ENCODE measurements around the gene CD8B. TPM values are rescaled to one million over a fixed set of nuclear protein-coding genes. Genes with fewer than 3 reads are reported as not detected.

CD8B gene
- total RNA-seq, 6 experiments from 2014 or later, result 0.25 to 0.68 (median 0.27) TPM; not detected in 3

DNA sequence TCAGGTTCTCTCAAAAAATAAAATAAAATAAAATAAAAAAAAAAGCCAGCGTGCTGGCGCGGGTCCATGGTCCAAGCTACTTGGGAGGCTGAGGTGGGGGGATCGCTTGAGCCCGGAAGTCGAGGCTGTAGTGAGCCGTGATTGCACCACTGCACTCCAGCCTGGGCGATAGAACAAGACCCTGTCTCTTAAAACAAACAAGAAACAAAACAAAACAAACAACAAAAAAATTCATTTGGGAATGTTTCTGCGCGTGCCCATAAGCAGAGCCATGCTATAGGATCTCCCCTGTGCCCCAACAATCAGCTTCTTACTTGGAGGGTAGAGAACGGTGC, 54.6 kb downstream of the CD8B start:
- ATAC-seq, result no peak
- H3K4me3 ChIP-seq, result peak overlapping the region; percentile 34 to 46 (median 38)
- no peak overlapping the region for H3K27ac ChIP-seq
- H3K36me3 ChIP-seq, result no peaks in the 10 kb centered on the region
- peaks cover 0 to 8% of the 10 kb centered on the region in 2 donors for H3K27me3 ChIP-seq
- TF ChIP-seq, protein P1, sequence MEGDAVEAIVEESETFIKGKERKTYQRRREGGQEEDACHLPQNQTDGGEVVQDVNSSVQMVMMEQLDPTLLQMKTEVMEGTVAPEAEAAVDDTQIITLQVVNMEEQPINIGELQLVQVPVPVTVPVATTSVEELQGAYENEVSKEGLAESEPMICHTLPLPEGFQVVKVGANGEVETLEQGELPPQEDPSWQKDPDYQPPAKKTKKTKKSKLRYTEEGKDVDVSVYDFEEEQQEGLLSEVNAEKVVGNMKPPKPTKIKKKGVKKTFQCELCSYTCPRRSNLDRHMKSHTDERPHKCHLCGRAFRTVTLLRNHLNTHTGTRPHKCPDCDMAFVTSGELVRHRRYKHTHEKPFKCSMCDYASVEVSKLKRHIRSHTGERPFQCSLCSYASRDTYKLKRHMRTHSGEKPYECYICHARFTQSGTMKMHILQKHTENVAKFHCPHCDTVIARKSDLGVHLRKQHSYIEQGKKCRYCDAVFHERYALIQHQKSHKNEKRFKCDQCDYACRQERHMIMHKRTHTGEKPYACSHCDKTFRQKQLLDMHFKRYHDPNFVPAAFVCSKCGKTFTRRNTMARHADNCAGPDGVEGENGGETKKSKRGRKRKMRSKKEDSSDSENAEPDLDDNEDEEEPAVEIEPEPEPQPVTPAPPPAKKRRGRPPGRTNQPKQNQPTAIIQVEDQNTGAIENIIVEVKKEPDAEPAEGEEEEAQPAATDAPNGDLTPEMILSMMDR (IDR thresholded peaks at IDR 0.05), result no peak
- no peak for TF ChIP-seq POLR2A (IDR thresholded peaks at IDR 0.05)
- WGBS (ENCODE audit: insufficient coverage, low coverage, low lambda C conversion rate, missing lambda C conversion rate), result 27% methylated on average over 10 of the region's 11 CpGs
- no peaks in the 10 kb centered on the region for H3K9me3 ChIP-seq
- DNase-seq, result no peak
- intact Hi-C loops (cut with DNase I), result no loop called here
- H3K4me1 ChIP-seq, result peaks cover 0 to 27% (median 11%) of the 10 kb centered on the region in 4 donors

DNA sequence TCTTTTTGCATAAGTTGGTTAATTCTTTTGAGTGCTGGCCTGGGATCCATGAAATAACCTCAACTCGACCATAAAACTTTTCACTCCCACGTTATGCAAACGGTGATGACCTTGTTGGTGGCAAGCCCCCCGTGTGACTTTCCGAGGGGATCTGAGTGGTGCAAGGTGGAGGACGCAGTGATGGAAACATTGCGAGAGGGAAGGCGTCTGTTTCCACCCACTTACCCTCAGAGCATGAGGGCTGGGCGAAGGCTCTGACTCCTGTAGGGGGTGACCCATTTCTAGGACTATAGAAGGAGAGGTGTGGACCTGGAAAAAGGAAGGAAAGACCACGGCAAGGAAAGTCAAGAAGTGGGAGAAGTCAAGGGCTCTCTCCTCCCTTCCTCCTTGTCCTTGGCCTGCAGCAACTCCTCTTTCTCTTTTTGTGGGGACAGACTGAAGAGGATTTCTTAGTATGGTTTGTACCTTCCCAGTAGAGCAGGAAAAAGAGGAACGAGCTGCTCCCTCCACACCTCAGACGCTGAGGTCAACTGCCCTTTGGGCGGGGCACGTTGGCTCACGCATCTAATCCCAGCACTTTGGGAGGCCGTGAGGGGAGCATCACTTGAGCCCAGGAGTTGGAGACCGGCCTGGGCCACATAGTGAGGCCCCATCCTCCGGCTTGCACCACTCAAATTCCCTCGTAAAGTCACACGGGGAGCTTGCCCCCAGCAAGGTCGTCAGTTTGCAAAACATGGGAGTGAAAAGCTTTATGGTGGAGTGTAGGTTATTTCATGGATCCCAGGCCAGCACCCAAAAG, 55.4 kb downstream of the CD8B start:
- H3K27me3 ChIP-seq, result peaks cover 0 to 8% of the 10 kb centered on the region in 2 donors
- H3K36me3 ChIP-seq, result no peaks in the 10 kb centered on the region
- DNase-seq (no peak), ATAC-seq (no peak)
- WGBS (ENCODE audit: insufficient coverage, low coverage, low lambda C conversion rate, missing lambda C conversion rate), result 65% methylated on average over 16 of the region's 21 CpGs
- H3K4me3 ChIP-seq, result no peak overlapping the region
- TF ChIP-seq, protein P1 (IDR thresholded peaks at IDR 0.05), result no peak
- no peak for TF ChIP-seq POLR2A (IDR thresholded peaks at IDR 0.05)
- H3K9me3 ChIP-seq, result no peaks in the 10 kb centered on the region
- H3K4me1 ChIP-seq, result peaks cover 0 to 27% (median 11%) of the 10 kb centered on the region in 4 donors
- intact Hi-C loops (cut with DNase I), result no loop called here
- no peak overlapping the region for H3K27ac ChIP-seq

DNA sequence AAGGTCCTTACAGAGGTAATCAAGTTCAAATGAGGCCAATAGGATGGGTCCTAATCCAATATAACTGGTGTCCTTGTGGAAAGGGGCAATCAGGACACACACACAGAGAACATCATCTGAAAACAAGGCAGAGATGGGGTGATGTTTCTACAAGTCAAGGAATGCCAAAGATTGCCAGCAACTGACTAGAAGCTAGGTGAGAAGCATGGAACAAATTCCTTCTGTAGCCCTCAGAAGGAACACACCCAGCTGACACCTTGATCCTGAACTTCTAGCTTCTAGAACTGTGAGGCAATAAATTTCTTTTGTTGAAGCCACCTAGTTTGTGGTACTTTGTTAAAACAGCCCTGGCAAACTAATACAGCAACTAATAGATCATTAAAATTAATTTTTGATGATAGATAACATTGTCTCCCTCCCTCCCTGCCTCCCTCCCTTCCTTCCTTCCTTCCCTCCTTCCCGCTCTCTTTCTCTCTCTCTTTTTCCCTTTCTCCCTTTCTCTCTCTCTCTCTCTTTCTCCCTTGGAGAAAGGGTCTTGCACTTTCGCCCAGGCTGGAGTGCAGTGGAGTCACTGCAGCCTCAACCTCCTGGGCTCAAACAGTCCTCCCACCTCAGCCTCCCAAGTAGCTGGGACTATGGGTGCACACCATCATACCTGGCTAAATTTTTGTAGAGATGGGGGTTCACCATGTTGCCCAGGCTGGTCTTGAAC, 60.7 kb downstream of the CD8B start:
- H3K36me3 ChIP-seq, result no peaks in the 10 kb centered on the region
- TF ChIP-seq POLR2A (IDR thresholded peaks at IDR 0.05), result no peak
- TF ChIP-seq, protein P1 (IDR thresholded peaks at IDR 0.05), result no peak
- ATAC-seq, result no peak
- no peaks in the 10 kb centered on the region for H3K27me3 ChIP-seq
- no peaks in the 10 kb centered on the region for H3K9me3 ChIP-seq
- no peak for DNase-seq
- intact Hi-C loops (cut with DNase I), result no loop called here
- no peak overlapping the region for H3K4me3 ChIP-seq
- no peaks in the 10 kb centered on the region for H3K4me1 ChIP-seq
- H3K27ac ChIP-seq, result no peak overlapping the region
- whole genome bisulfite sequencing (ENCODE audit: insufficient coverage, low coverage, low lambda C conversion rate, missing lambda C conversion rate), result 73% methylated on average over 2 of the region's 2 CpGs

DNA sequence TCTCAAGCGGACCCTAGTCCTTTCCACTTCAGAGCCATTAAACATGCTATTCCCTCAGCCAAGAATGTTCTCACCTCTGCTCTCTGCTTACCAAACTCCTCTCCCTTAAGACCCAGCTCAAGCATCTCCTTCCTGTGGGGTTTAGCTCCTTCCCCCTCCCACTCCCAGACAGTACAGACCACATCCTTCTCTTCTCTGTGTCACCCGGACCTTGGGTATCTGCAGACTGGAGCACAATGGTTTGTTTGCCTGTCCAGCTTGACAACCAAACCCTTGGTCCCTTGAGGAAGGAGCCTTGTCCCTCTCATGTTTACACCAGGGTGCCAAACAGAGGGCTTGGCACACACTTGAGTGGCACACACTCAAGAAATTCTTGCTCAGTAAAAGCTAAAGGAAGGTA, 66.8 kb downstream of the CD8B start:
- Histone ChIP-seq H3K27me3 (peaks cover 0 to 20% of the 10 kb centered on the region in 2 donors), H3K9me3 (no peaks in the 10 kb centered on the region), H3K27ac (no peak overlapping the region), H3K36me3 (no peaks in the 10 kb centered on the region), H3K4me1 (peaks cover 0 to 16% (median 0%) of the 10 kb centered on the region in 4 donors), H3K4me3 (no peak overlapping the region)
- WGBS (ENCODE audit: insufficient coverage, low coverage, low lambda C conversion rate, missing lambda C conversion rate), result 68% methylated on average over 2 of the region's 2 CpGs
- no peak for DNase-seq
- intact Hi-C loops (cut with DNase I), result no loop called here
- peak in 1 of 4 donors; percentile 27 for ATAC-seq
- TF ChIP-seq POLR2A (IDR thresholded peaks at IDR 0.05), result no peak
- TF ChIP-seq, protein P1 (IDR thresholded peaks at IDR 0.05), result no peak

Data from right lobe of liver (tissue), 6 donors.